Left renal cortex interstitium (tissue), 4 donors: ENCODE measurements around the gene GPR84. TPM values are rescaled to one million over a fixed set of nuclear protein-coding genes. Genes with fewer than 3 reads are reported as not detected.
A peak's percentile ranks its signal among the peaks of the same experiment; 100 is the strongest.

Experiments
- DNase-seq, 4 donors: peaks; one replicate each; pipeline ENCODE4 v3.0.0-alpha.2; 2013; ENCODE audit warnings: low read depth in 4 of 4, low spot score in 2 of 4, missing footprints in 1 of 4
- polyA plus RNA-seq, 4 donors: library from polyadenylated mRNA; unstranded; fragments of 120-200 nt; gene quantifications; one replicate each; pipeline ENCODE4 v1.2.1, GENCODE V29; 2013; ENCODE audit not compliant: insufficient read length in 4 of 4

GPR84 gene
- polyA plus RNA-seq, 4 donors, result 0.18 to 0.24 (median 0.24) TPM; not detected in 1

DNA sequence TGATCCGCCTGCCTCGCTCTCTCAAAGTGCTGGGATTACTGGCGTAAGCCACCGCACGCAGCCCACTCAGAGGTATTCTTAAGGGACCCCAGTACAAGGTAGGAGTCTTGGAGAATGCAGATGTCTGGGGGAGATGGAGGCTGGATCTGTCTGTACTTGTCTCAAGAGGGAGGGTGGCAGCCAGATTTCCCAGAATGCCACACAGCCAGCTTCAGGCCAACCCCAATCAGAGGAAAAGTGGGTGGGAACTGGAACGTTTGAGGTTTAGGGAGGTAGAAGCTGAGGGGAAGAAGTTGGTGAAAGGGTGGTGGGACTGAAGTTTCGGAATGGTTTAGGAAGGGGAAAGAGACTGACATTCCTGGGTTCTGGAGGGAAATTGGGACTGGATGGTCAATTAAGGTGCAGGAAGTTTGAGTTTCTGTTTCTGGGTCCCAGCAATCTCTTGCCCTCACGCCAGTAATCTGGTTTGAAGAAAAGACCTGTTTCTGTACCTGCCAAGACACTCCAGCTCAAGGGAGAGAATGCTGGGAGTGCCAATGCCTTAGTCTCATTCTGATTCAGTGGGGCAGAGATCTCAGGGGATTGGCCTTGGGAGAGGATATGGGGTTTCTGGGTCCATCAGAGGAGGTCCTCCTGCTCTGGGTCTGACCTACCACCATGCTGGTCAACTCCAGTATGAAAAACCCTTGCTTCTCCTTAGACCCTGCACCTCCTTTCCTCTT is 28.4 kb upstream of the GPR84 start:
- DNase-seq, result no peak

DNA sequence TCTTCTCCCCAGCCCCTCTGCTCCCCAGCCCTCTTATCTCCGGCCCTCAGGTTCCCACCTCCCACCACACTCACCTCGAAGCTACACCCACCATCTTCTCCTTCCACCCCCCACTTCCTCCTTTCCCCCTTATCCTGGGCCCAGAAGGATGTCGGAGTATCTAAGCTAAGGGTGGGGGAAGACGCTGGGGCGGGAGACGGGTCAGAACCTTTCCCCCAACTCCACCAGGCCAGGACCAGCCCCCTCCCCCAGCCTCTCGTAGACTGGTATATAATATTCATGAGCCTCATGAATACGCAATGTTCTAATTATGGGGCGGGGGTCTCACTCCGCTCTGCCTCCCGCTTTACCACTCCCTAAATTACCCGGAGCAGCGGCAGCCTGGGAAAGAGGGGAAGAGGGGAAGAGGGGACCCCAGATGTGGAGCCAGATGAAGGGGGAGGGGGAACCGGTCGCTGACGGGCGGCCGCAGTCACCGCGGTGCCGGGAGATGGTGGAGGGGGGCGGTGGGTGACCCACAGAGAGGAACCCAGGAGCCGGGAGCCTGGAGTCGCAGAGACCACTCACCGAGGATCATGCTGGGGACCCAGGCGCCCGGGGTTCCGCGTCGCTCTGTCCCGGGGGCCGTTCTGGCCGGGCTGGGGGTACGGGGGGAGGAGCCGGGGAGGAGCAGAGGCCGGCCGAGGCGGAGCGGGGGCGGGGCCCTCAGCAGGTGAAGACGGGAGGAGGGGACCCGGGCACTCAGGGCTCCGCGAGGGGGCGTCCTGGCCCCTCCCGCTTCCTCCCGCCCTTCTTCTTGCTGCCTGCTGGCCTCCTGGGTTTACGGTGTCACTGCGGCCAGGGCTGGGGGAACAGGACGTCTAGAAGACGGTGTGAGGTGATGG is 26.6 kb upstream of the GPR84 start:
- DNase-seq, result no peak

DNA sequence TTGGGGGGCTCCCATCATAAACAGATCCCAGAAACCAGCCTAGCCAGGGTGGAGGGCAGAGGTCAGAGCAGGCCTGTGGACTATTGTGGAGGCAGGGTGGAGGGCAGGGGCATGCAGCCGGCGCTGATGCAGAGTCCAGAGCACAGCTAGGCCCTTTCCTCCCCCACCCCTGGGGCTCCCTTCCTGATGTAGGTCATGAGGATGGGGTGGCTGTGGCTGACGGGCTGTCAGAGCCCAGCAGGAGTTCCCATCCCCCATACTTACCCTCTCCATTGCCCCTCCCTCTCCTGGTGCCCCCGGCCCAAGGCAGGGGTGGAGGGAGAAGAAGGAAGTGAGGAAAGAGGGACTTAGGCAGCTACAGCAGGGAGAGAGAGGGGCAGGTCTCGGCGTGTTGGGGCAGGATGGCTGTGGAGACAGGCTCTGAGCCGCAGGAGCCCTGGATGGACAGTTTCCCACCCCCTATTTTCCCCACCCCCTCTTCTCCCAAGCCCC is 25.9 kb upstream of the GPR84 start:
- DNase-seq, result no peak

DNA sequence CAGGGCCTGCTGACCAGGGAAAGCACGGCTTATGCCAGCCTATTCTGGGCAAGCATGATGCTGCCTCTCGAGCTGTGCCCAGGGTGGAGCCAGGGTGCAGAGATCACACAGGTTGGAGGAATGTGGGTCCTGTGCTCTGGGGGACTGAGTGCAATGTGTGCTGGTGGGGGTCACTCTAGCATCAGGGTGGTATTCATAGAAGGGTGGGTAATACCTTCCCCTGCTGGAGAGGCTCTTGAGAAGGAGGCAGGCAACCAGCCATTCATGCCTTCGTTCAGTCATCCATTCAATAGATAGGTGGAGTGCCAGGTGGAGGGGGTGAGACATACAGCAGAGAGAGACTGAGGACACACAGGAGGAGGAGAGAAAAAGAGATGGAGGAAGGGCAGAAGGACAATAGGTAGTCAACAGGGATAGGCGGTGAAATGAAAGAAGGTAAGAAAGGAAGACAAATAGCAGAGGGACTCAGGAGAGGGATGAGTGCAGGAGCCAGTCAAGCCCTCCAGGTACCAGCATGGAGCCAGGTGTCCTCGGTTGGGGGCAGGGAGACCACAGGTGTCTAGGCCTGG is 25.4 kb upstream of the GPR84 start:
- DNase-seq, result no peak

DNA sequence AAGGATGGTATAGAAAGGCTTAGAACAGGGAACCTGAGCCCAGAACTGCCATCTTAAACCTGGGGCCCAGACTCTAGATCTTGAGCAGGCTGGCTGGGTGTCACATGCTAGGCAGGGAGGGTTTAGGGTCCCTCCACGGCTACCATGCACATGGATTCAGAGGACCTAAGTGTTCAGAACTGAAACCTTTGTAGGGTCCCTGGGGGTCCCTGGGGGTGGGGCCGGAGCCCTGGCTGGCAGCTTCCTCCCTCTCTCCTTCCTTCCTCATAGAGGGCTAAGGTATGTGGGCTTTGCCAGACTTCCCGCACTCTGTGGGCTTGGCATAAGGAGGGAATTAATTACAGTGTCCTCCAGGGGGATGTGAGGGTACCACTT is 24.8 kb upstream of the GPR84 start:
- no peak for DNase-seq

DNA sequence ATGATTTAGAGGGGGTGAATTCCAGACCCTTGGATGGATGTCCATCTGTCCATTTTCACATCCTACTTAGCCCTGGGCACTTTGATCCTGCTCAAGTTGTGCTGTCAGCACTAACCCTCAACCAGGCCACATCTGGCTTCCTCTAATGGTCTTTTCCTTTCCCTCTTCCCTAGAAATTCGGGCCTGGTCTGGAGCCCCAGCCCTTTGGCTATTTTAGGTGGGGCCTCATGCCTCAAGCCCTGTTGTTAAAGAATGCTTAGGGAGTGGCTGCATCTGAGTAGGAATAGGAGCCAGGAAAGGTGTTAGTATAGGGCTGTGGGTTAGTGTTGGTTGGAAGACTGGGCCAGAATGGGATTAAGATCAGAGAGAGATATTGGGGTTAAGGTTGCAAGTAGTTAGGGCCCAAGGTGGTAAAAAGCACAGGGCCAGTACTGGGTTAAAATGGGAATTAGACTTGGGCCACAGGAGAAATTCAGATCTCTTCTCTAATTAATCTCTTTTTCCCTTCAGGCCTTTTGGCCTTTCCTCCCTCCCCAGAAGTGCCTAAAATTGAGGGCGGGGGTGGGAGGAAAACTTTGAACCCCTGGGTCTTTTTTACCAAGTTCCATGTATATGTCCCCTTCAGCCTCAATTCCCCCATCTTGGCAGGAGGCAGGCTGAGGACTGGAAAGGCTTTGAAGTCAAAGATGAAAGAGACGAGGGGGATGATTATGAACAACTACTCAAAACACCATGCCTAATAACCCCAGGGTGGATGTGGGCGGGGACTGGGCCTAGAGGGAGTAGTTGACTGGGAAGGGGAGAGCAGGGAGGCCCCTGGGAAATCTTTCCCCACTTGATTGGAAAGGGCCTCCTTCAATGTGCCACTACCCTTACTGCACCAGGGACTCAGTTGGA is 24.2 kb upstream of the GPR84 start:
- DNase-seq, result no peak

DNA sequence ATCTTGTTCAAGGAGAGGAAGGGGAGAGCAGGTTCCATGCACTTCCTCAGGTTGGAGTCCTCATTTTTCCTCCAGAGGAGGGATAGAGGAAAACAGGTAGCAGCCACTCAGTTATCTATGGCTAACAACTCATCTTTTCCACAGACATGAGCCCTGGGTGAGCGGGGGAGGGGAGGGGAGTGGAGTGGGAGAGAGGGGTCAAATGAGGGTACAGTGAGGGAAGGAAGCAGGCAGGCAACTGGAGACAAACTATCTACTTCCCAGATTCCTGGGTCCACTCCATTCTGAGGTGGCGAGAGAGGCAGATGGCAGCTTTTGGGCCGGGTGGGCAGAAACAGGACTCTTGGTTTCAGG is 22.8 kb upstream of the GPR84 start:
- no peak for DNase-seq

DNA sequence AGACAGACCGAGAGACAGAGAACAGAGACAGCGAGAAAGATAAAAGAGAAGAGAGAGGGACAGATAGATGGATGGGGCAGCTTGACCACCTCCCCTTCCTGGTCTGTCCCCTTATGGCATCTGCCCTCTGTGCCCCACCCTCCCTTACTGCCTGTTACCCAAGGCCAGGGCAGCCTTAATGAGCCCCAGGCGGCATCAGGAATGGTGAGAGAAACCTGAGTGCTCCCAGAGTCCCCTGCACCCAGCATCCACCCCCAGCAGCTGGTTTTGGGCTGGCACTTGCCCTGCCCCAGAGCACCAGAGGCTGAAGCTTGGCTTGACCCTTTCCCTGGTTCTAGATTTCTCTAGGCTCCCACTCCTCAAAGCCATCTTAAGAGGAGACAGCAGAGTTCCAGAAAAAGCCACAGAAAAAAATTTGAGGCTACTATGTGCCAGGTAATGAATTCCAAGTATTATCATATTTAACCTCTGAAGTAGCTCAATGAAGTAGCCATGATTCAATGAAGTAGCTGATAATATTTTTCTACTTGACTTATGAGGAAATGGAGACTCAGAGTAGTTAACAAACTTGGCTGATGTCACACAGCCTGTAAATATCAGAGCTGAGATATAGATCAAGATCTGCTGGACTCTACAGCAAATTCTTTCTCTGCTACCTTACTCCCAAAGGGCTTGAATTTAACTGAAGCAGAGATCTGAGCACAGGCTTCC is 22.3 kb upstream of the GPR84 start:
- no peak for DNase-seq

DNA sequence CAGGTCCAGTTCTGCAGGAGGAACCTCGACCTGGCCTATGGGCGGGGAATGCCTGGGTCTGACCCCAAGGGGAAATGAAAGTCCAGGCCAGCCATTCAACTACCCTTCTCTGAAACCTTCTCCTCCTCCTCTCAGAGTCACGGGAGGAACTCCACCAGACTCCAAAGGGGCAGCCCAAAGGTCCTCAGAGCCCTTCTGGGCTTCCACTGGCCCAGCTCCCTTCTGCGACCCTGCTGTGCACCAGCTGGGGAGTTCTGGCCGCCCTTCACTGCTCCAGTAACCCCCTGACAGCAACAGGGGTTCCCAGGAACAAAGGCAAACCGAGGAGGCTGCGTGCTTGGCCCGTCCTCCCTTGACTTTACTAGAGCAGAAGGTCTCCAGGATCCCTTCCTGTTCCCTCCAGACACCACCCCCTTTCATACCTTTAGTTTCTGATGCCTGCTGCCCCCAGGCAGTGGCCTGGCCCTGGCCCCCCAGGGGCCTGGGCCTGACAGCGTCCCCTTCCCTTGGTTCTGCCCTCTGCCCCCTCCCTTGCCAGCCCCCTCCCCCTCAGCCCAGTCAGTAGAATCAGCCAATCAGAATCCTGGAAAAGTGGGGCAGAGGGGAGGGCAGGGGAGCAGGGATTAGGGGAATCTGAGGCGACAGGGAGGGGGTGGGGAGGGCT is 21.1 kb upstream of the GPR84 start:
- no peak for DNase-seq

DNA sequence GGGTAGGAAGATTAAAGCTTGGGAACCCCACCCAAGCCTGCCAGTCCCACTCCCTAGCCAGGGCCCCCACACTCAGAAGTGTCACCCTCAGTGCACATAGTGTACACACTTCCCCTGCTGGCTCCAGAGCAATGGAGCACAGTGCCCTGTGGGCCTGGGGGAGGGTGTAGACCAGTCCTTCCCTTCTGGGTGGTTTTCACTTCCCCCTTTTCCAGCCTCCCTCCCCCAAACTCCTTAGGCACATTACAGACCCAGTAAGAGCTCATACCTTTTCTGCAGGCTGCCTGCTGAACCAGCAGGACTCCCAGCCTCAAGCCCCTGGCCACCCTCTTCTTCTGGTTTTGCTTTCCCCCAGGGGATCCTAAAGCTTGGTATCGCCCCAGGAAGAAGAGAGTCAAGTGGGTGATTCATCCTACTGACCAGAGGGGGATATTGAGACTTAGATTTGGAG is 20.3 kb upstream of the GPR84 start, which contains the start of gene ZNF385A:
ZNF385A (minus strand) TSS at position 143 of the 451 bp plus-strand sequence. CDS start 219 bp downstream, outside the sequence.
- DNase-seq, result no peak

DNA sequence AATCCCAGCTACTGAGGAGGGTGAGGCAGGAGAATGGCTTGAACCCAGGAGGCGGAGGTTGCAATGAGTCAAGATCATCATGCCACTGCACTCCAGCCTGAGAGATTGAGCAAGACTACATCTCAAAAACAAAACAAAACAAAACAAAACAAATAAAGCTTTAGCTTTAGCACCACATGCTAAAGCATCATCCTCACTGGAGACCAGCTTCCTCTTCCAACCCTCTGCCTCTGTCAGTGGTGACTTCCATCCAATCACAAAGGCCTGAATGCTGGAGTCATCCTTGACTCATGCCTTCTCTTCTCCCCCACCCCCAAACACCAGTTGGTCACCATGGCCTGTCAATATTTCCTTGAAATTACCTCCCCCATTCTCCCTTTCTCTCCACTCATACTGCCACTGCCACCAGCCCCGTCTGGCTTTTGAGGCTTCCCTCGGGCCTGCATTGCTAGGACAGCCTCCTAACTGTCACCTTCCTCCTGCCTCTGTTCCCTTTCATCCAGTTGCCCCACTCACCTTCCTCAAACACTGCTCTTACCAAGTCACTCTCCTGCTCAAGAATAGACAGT is 18.8 kb upstream of the GPR84 start:
- no peak for DNase-seq

DNA sequence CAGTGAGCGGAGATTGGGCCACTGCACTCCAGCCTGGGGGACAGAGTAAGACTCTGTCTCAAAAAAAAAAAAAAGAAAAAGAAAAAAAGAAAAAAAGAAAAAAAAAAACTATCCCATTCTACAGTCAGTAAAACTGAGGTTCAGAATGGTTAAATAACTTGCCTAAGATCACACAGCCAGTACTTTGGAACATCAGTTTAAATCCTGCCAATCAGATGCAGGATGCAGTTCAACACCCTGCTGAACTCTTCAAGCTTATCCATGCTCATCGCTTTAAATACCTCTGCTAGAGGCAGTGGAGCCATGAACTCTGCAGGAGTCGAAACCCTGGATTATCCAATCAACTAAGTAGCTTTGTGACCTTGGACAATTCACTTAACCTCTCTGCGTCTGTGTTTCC is 16.9 kb upstream of the GPR84 start:
- DNase-seq, result no peak

DNA sequence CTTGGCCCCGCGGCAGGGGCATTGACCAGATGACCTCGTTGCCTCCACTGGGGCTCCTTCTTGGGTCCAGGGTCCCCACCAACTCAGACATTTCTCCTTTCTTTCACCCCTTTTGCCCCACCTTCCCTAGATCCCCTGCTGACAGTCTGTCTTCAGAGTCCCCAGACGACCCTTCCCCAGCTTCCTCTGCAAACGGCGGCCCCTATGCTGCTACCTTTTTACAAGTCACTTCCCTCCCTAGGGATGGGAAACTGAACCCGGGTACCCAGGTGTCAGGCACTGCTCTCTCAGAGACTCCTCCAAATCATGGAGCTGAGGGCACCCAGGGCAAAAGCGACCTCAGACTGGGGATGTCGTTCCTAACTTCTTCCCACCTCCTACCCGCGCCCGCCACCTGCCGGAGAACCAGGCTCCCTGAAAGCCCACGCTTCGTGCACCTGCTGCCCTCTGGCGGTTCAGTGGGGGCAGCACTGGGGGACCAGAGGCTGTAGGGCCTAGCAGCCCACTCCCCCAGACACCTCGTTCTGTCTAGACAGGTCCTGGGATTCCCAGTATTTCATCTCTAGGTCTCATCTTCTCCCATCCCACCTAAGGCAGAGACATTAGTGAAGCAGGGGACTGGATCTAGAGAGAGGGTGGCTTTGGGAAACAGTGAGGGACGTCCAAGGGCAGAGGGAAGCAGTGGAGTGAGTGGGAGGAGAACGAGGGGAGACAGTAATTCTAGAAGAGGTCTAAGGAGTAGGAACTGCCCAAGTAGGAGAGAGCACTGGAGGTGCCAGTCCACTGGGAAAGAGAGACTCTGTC is 15.3 kb upstream of the GPR84 start:
- DNase-seq, result peak in 1 of 4 donors; percentile 89

DNA sequence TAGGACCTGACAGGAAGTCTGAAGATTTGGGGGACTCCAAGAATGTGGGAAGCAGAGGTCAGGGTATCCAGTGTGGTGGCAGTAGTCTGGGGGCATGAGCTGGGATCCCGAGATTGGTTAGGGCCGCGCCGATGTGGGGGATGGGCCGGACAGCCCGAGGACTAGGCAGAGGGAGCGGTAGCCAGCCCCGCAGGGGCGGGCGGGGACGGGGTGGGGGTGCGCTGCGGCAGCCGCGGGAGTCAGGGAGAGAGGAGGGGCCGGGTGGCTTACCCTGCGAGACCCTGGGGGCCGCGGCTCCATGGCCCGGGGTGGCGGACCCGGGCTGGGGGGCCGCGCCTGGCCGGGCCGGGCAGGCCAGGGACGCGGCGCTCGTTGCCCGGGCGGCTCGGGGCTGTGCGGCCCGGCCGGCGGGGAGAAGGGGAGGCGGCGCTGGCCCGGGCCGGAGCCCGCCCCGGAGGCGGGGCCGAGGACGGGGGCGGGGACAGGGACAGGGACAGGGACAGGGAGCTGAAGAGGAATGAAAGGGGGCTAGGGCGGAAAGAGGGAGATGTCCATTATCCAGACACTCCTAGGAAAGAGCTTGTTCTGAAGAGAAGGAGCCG is 14.6 kb upstream of the GPR84 start:
- DNase-seq, result no peak

DNA sequence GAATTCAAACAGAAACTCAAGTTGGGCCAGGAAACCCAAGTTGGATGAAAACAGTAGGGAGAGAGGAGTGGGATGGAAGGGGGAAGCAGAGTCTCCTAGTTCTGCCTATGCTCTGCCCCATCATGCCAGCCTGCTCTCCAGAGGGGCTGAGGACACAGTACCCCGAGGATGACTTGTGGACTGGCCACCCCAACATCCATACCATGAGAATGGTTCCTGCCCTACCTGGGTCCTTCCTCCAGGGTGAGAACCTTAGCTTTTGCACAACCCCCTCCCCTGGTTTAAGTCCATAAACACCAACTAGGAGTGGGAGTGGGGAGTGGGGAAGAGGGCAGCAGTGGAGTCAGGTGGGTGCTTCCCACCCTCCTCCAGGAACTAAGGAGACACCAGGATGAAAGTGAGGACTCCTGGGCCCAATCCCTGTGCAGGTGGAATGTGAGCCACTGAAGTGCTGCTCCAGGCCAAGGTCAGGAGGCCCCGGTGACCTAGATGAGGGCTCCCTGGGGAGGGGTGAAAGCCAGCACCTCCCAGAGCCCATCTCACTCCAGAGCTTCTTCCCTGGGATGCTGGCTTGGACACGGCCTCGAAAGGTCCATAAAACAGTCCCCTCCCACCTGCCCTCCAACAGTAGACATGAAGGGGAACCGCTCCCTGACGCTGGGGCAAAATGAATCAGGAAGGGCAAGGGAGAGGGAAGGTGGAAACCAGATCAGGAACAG is 13.7 kb upstream of the GPR84 start:
- no peak for DNase-seq

DNA sequence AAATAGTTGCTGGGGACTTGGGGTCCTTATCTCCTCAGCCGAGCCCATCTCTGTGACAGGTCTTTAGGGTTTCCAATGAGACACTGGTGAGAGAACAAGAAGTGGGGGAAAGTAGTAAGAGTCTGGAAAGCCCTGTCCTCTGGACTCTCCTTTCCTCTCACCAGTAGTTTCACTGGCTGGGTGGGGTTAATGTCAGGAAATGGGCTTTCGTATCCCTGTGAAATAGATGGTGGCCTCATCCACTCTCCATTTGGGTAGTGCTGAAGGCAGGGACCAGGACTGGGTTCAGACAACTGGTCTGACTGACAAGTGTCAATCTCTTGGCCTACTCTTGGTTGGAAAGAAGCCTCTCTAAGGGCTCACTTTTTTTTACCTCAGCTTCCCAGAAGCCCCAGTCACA is 12.7 kb upstream of the GPR84 start:
- DNase-seq, result no peak

DNA sequence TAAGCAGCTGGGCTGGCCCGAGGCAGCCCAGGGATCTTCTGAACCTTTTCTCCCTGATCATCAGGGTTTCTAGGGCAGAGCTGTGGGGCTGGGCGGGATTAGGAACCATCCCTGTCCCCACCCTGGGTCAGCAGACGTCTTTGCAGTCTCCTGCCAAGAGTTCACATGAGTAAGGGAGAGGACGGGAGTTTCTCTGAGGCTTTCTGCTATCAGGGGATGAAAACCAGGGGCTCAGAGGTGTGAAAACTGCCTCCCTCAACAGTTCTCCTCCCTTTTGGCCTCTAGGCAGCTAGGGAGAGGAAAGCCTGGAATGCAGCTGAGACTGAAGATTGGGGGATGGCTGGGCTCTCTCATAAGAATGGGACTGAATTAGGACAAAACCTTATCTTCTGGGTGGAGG is 12.3 kb upstream of the GPR84 start:
- no peak for DNase-seq
